Measurements from ENCODE around the gene IFIT2.

- TF ChIP-seq CTCF (IDR thresholded peaks at IDR 0.05; ENCODE audit: low read length) (no peak), EZH2 (IDR thresholded peaks at IDR 0.05; ENCODE audit: borderline replicate concordance, low read length) (no peak)
Measured at GRCh38 chr10:89262086-89263051, 39.5 kb upstream of the IFIT2 start.
